ENCODE data around the gene TRIM32.
A peak's percentile ranks its signal among the peaks of the same experiment; 100 is the strongest.

- peak; percentile 85 for TF ChIP-seq SMC3 (IDR thresholded peaks at IDR 0.05)
- TF ChIP-seq POLR2A (IDR thresholded peaks at IDR 0.05; ENCODE audit: low read length) = no peak
- peak; percentile 91 for TF ChIP-seq CTCF (IDR thresholded peaks at IDR 0.05)
- no peak for TF ChIP-seq REST (IDR thresholded peaks at IDR 0.05)
- TF ChIP-seq CEBPB (IDR thresholded peaks at IDR 0.05) = no peak
- TF ChIP-seq E2F6 (IDR thresholded peaks at IDR 0.05; ENCODE audit: borderline replicate concordance, low read depth) = no peak
- TF ChIP-seq HDAC2 (IDR thresholded peaks at IDR 0.05) = no peak
- no peak for TF ChIP-seq RCOR1 (IDR thresholded peaks at IDR 0.05; ENCODE audit: low read depth, low read length)
- no peak for TF ChIP-seq CBX8 (IDR thresholded peaks at IDR 0.05)
- TF ChIP-seq SREBF2 (IDR thresholded peaks at IDR 0.05) = no peak
- TF ChIP-seq MYC (IDR thresholded peaks at IDR 0.05; ENCODE audit: borderline replicate concordance, low read length) = no peak
These were observed 50.0 kb downstream of the TRIM32 start for GRCh38 chr9:116737152-116737546.
